B cell (primary cell): ENCODE data around the gene PA2G4. TPM values are rescaled to one million over a fixed set of nuclear protein-coding genes. Genes with fewer than 3 reads are reported as not detected.
"Not testable (repeated sequence)": the region's sequence is repeated elsewhere in the genome, so short reads cannot be mapped to it uniquely, and the experiment has no call there.

ENCODE experiments used
- ATAC-seq: fragments of 200-7000 bp; cut with Tn5 transposase; one replicate; pipeline ENCODE4 v1.10.0; 2021; ENCODE audit warnings: low read depth, mild to moderate bottlenecking, moderate number of reproducible peaks, moderate library complexity
- CTCF ChIA-PET: fragments of 350-600 bp; sonication (Branson Sonifier 250); formaldehyde crosslinking; loops from one replicate; lab custom pipeline; 2021; ENCODE audit warnings: antibody characterized with exemption, inconsistent platforms; lab: Charles Lee
- POLR2A ChIA-PET: fragments of 350-600 bp; sonication (Branson Sonifier 250); formaldehyde crosslinking; loops from one replicate; lab custom pipeline; 2021; ENCODE audit warnings: antibody characterized with exemption; lab: Charles Lee
- DNase-seq: peaks from one replicate; pipeline ENCODE4 v3.0.0; 2013
- H2AFZ ChIP-seq: 2 replicates; pipeline ENCODE4 v1.6.1; 2012; ENCODE audit warnings: mild to moderate bottlenecking, low read depth, low read length; ENCODE audit not compliant: insufficient read depth, poor library complexity, severe bottlenecking
- H3K27ac ChIP-seq, 2 donors: 1 replicate in 1 of 2; 2 replicates in 1 of 2; pipeline ENCODE4 v1.5.1; 2012 to 2013; ENCODE audit warnings: low read length in 2 of 2, mild to moderate bottlenecking in 2 of 2, moderate library complexity in 1 of 2
- H3K27me3 ChIP-seq, 4 experiments: fragments of 200-600 bp in 1 of 4; sonication (generic) in 1 of 4; replicated peaks in 1 of 4; 1 replicate in 2 of 4; 2 replicates in 2 of 4; pipeline versions ENCODE4 v1.6.1 to v1.7.0; 2013 to 2016; ENCODE audit warnings: low read length in 3 of 4, mild to moderate bottlenecking in 2 of 4, mixed read lengths in 1 of 4, moderate library complexity in 1 of 4; ENCODE audit not compliant: insufficient read depth in 4 of 4, control insufficient read depth in 3 of 4; ENCODE audit errors: control extremely low read depth in 1 of 4
- H3K36me3 ChIP-seq, 2 experiments: replicated peaks in 1 of 2; 1 replicate in 1 of 2; 2 replicates in 1 of 2; pipeline versions ENCODE4 v1.6.1 to v1.7.1; 2013; ENCODE audit warnings: low read length in 1 of 2; ENCODE audit not compliant: insufficient read depth in 2 of 2, control insufficient read depth in 1 of 2; ENCODE audit errors: control extremely low read depth in 1 of 2, extremely low read depth in 1 of 2
- H3K4me1 ChIP-seq, 2 donors: fragments of 200-600 bp in 1 of 2; sonication (generic) in 1 of 2; 1 replicate in 1 of 2; 2 replicates in 1 of 2; pipeline versions ENCODE4 v1.5.1 to v1.6.1; 2013 to 2017; ENCODE audit warnings: low read length in 2 of 2; ENCODE audit not compliant: control insufficient read depth in 2 of 2, insufficient read depth in 2 of 2
- H3K4me2 ChIP-seq: replicated peaks from 2 replicates; pipeline ENCODE3; 2012; ENCODE audit warnings: mild to moderate bottlenecking, low read depth, low read length; ENCODE audit not compliant: poor library complexity, severe bottlenecking
- H3K4me3 ChIP-seq, 5 experiments: fragments of 200-600 bp in 1 of 5; sonication (generic) in 1 of 5; 1 replicate in 3 of 5; 2 replicates in 2 of 5; pipeline versions ENCODE4 v1.5.1 to v1.7.0; 2011 to 2016; ENCODE audit warnings: low read length in 4 of 5, mild to moderate bottlenecking in 4 of 5, low read depth in 2 of 5, control low read depth in 1 of 5, moderate library complexity in 1 of 5; ENCODE audit not compliant: insufficient read depth in 1 of 5; ENCODE audit errors: control extremely low read depth in 1 of 5, extremely low read depth in 1 of 5
- H3K79me2 ChIP-seq: fragments of 200-600 bp; sonication (generic); one replicate; pipeline ENCODE4 v1.6.0; 2016; ENCODE audit warnings: low read length; ENCODE audit not compliant: control insufficient read depth, insufficient read depth
- H3K9ac ChIP-seq: fragments of 200-600 bp; sonication (generic); 2 replicates; pipeline ENCODE4 v1.6.1; 2017; ENCODE audit warnings: mild to moderate bottlenecking, low read length, moderate library complexity
- H3K9me3 ChIP-seq, 3 donors: one replicate each; pipeline versions ENCODE4 v1.6.1 to v1.7.1; 2013; ENCODE audit warnings: low read length in 2 of 3; ENCODE audit not compliant: control insufficient read depth in 2 of 3, insufficient read depth in 1 of 3; ENCODE audit errors: control extremely low read depth in 1 of 3
- H4K20me1 ChIP-seq: 2 replicates; pipeline ENCODE4 v1.6.0; 2012; ENCODE audit warnings: mild to moderate bottlenecking, low read length; ENCODE audit not compliant: insufficient read depth, control insufficient read depth, poor library complexity, severe bottlenecking
- H3K27ac Mint-ChIP-seq: one replicate; pipeline ENCODE4 v1.8.0; 2021; ENCODE audit warnings: mixed read lengths
- H3K27me3 Mint-ChIP-seq: one replicate; pipeline ENCODE4 v1.8.0; 2021; ENCODE audit warnings: mixed read lengths
- H3K4me1 Mint-ChIP-seq: one replicate; pipeline ENCODE4 v1.8.0; 2021; ENCODE audit warnings: mixed read lengths
- H3K4me3 Mint-ChIP-seq: one replicate; pipeline ENCODE4 v1.8.0; 2021; ENCODE audit warnings: mixed read lengths
- H3K9me3 Mint-ChIP-seq: one replicate; pipeline ENCODE4 v1.8.0; 2022; ENCODE audit warnings: mixed read lengths; ENCODE audit not compliant: insufficient read depth
- CTCF ChIP-seq: fragments of 200-600 bp; IDR thresholded peaks from one replicate; pipeline ENCODE4 v1.8.0; 2022; ENCODE audit warnings: antibody characterized with exemption, mild to moderate bottlenecking
- EZH2 ChIP-seq: IDR thresholded peaks from 2 replicates; pipeline ENCODE4 v1.6.1; 2012; ENCODE audit warnings: borderline replicate concordance, low read depth, mild to moderate bottlenecking, moderate library complexity, low read length; ENCODE audit not compliant: insufficient read depth, poor library complexity, severe bottlenecking
- WGBS: methylation state at CpG from one replicate; pipeline ENCODE4 v1.1.5; 2013; ENCODE audit warnings: missing lambda C conversion rate; ENCODE audit not compliant: insufficient coverage; 5-methylcytosine and 5-hydroxymethylcytosine counted together
- intact Hi-C: fragments of 100-400 bp; cut with micrococcal nuclease; formaldehyde crosslinking; loops from one replicate; pipeline ENCODE4 v1.10.0; 2022
- polyA plus RNA-seq: library from polyadenylated mRNA; depleted of rRNA; stranded (reverse); fragments of >200 nt; gene quantifications from 2 replicates; pipeline ENCODE4 v1.2.3, GENCODE V29; 2012
- total RNA-seq, 2 donors: library from RNA; stranded (reverse); fragments of 120-200 nt in 1 of 2; gene quantifications; 1 replicate in 1 of 2; 2 replicates in 1 of 2; pipeline versions ENCODE4 v1.2.3 to v1.2.4, GENCODE V29; 2013 to 2022

Gene PA2G4
- total and polyA plus RNA-seq, 2 donors (not counting 1 experiment from before 2014, with no cell fraction given) = 56.7 to 77.3 TPM

DNA sequence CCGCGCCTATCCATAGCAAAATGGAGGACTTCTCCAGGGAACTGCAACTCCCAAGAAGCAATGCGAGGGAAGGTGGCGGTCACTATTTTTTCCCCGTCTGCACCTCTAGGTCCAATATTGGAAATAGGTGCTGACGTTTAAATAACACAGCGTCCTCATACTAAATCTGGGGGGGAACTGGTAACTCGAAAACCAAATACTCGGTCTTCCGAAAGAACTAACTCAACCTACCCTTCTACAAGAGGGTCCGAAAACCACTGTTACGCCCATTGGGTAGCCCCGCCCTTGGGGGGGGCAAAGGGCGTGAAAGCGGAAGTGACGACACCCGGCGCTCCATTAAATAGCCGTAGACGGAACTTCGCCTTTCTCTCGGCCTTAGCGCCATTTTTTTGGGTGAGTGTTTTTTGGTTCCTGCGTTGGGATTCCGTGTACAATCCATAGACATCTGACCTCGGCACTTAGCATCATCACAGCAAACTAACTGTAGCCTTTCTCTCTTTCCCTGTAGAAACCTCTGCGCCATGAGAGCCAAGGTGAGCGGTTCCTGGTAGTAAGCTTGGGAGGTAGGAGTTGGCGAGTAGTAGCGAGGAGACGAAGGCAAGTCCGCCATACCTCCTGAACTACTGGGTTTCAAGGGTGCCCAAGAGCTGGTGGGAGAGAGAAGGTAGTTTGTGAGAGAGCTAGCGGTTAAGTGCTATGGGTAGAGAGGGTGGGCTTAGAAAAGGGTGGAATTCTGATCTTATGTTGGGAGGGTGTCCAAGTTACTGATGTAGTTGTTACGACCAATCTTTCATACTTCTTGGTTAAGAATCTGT, 12.1 kb downstream of the PA2G4 start, which contains the start of gene RPL41:
Gene RPL41, plus strand, starts transcription at position 367 of the 815 bp plus-strand sequence.
- peak within 1 kb of the TSS; percentile 99 for H3K27ac Mint-ChIP-seq
- TF ChIP-seq EZH2 (no peak), CTCF (no peak)
- H3K4me2 ChIP-seq = peak within 1 kb of the TSS; percentile 85
- peaks cover 0 to 40% of the 10 kb centered on the region in 2 experiments for H3K36me3 ChIP-seq
- POLR2A ChIA-PET = interaction anchor here (0.7 to 4.4 kb wide), 8 partner anchors 9 to 287 kb away, joined by 3 to 49 read pairs (median 8); partner anchors contain the start of genes CNPY2, DNAJC14, ESYT1 and PA2G4
- peak within 1 kb of the TSS; percentile 64 to 99 (median 97) for H3K4me3 ChIP-seq
- H3K9me3 ChIP-seq = no peaks in the 10 kb centered on the region
- peaks cover 34% of the 10 kb centered on the region for H3K4me1 Mint-ChIP-seq
- 0% methylated on average over 14 of the region's 34 CpGs for WGBS
- H4K20me1 ChIP-seq = peaks cover under 1% of the 10 kb centered on the region
- CTCF ChIA-PET = interaction anchor here (0.6 to 13.8 kb wide), 13 partner anchors 9 to 378 kb away, joined by 3 to 247 read pairs (median 3); partner anchors contain the start of genes ESYT1, PA2G4, SMARCC2 and STAT2
- no peaks in the 10 kb centered on the region for H3K9me3 Mint-ChIP-seq
- H3K4me3 Mint-ChIP-seq = peak within 1 kb of the TSS; percentile 99
- peak within 1 kb of the TSS; percentile 95 for H3K9ac ChIP-seq
- no peaks in the 10 kb centered on the region for H3K27me3 ChIP-seq
- H3K27ac ChIP-seq = peak within 1 kb of the TSS; percentile 94 to 95
- H3K27me3 Mint-ChIP-seq = no peaks in the 10 kb centered on the region
- H3K4me1 ChIP-seq = peaks cover 17 to 30% of the 10 kb centered on the region in 2 donors
- H2AFZ ChIP-seq = peak within 1 kb of the TSS; percentile 83
- ATAC-seq = peak; percentile 51
- peak; percentile 98 for DNase-seq
- intact Hi-C loops = loop anchor here (1.0 to 5.0 kb wide), 8 partner anchors 12 to 1636 kb away; partner anchors contain the start of genes CDK4, DNAJC14, MYL6 and PA2G4
- peaks cover 32% of the 10 kb centered on the region for H3K79me2 ChIP-seq

DNA sequence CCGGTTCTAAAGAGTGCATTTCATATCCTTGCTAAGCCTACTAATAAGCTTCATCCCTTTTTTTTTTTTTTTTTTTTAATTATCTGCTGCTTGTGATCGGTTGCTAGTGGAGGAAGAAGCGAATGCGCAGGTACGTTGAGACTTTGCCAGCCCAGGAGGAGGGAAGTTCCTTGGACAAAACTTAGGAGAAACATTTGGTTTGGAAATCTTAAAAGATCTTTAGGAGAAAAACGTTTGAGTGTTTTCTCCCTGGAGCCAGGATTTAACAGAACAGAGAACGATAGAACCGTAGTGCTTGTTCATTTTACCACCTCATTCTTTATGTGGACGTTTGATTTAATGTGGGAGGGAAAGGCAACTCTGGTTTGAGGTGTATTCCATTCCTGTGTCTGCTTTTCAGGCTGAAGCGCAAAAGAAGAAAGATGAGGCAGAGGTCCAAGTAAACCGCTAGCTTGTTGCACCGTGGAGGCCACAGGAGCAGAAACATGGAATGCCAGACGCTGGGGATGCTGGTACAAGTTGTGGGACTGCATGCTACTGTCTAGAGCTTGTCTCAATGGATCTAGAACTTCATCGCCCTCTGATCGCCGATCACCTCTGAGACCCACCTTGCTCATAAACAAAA, 12.8 kb downstream of the PA2G4 start:
- not testable (repeated sequence) for H4K20me1 ChIP-seq, H3K27me3 Mint-ChIP-seq, DNase-seq, H3K27me3 ChIP-seq, H3K9me3 ChIP-seq, ATAC-seq, H3K9me3 Mint-ChIP-seq
- Mint-ChIP-seq H3K4me1 (peaks cover 34% of the 10 kb centered on the region), H3K4me3 (peak overlapping the region; percentile 99), H3K27ac (peak overlapping the region; percentile 99)
- Histone ChIP-seq H3K4me2 (peak overlapping the region; percentile 85), H3K36me3 (peaks cover 0 to 39% of the 10 kb centered on the region in 2 experiments), H3K79me2 (peaks cover 40% of the 10 kb centered on the region), H3K27ac (peak overlapping the region; percentile 94 to 95), H3K9ac (peak overlapping the region; percentile 95), H3K4me3 (peak overlapping the region; percentile 64 to 99 (median 97)), H2AFZ (peak overlapping the region; percentile 83), H3K4me1 (peaks cover 17 to 30% of the 10 kb centered on the region in 2 donors)
- intact Hi-C loops = loop anchor here (5.0 kb wide), 5 partner anchors 40 to 1635 kb away; partner anchors contain the start of genes CDK4, DNAJC14, MYL6 and PYM1
- CTCF ChIA-PET = interaction anchor here (0.9 to 13.8 kb wide), 10 partner anchors 9 to 378 kb away, joined by 3 to 247 read pairs (median 8); partner anchors contain the start of genes ESYT1, MYL6, PA2G4 and SMARCC2
- POLR2A ChIA-PET = interaction anchor here (0.7 to 4.4 kb wide), 11 partner anchors 10 to 288 kb away, joined by 3 to 49 read pairs (median 7); partner anchors contain the start of genes ANKRD52, CNPY2, DNAJC14 and ESYT1
- WGBS = 4% methylated on average over 4 of the region's 16 CpGs
